GM20000 (cell line): ENCODE results near the gene WNK2.

ENCODE experiments used
- DNase-seq: peaks from one replicate; pipeline ENCODE4 v3.0.0; 2012; ENCODE audit warnings: low spot score
- TF ChIP-seq, protein P1 (sequence below): IDR thresholded peaks from 2 replicates; pipeline ENCODE4 v1.5.1; 2012; ENCODE audit warnings: mild to moderate bottlenecking, control low read depth; ENCODE audit errors: extremely low read depth, missing control alignments

The WNK2 gene

DNA sequence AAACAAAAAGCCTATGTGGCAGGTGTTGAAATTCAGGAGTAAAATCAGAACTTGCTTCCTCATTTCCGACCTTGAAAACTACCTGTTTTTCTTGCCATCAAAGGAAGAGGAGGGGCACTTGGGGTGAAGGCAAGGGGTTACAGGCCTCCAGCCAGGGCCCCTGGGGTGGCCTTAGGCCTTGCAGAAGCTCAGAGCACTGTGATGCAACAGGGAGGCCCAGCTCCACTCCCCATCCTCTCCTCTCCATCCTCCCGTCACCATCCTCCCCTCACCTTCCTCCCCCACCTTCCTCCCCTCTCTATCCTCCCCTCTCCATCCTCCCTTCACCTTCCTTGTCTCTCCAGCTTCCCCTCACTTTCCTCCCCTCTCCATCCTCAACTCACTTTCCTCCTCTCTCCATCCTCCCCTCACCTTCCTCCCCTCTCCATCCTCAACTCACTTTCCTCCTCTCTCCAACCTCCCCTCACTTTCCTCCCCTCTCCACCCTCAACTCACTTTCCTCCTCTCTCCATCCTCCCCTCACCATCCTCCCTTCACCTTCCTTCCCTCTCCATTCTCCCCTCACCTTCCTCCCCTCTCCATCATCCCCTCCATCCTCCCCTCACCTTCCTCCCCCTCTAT is 111.6 kb downstream of the WNK2 start:
- peak; percentile 47 for DNase-seq
- TF ChIP-seq, protein P1, sequence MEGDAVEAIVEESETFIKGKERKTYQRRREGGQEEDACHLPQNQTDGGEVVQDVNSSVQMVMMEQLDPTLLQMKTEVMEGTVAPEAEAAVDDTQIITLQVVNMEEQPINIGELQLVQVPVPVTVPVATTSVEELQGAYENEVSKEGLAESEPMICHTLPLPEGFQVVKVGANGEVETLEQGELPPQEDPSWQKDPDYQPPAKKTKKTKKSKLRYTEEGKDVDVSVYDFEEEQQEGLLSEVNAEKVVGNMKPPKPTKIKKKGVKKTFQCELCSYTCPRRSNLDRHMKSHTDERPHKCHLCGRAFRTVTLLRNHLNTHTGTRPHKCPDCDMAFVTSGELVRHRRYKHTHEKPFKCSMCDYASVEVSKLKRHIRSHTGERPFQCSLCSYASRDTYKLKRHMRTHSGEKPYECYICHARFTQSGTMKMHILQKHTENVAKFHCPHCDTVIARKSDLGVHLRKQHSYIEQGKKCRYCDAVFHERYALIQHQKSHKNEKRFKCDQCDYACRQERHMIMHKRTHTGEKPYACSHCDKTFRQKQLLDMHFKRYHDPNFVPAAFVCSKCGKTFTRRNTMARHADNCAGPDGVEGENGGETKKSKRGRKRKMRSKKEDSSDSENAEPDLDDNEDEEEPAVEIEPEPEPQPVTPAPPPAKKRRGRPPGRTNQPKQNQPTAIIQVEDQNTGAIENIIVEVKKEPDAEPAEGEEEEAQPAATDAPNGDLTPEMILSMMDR: no peak

DNA sequence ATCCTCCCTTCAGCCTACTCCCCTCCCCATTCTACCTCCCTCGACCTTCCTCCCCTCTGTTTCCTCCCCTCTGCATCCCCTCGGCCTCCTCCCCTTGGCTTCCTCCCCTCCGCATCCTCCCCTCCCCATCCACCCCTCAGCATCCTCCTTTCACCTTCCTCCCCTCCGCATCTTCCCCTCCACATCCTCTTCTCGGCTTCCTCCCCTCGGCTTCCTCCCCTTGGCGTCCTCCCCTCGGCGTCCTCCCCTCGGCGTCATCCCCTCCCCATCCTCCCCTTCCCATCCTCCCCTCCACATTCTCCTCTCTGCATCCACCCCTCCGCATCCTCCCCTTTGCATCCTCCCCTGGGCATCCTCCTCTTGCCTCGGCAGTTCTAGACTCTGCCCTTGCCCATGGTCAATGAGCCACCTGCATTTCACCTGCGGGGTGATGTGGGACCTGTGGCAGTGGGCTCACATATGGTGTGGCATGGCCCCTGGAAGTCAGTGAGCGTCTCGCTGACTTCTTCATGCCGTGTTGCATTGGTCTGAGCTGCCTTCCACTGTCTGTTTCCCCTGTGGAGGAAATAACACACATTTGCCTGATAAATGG is 113.0 kb downstream of the WNK2 start:
- TF ChIP-seq, protein P1: no peak
- peak; percentile 18 for DNase-seq

DNA sequence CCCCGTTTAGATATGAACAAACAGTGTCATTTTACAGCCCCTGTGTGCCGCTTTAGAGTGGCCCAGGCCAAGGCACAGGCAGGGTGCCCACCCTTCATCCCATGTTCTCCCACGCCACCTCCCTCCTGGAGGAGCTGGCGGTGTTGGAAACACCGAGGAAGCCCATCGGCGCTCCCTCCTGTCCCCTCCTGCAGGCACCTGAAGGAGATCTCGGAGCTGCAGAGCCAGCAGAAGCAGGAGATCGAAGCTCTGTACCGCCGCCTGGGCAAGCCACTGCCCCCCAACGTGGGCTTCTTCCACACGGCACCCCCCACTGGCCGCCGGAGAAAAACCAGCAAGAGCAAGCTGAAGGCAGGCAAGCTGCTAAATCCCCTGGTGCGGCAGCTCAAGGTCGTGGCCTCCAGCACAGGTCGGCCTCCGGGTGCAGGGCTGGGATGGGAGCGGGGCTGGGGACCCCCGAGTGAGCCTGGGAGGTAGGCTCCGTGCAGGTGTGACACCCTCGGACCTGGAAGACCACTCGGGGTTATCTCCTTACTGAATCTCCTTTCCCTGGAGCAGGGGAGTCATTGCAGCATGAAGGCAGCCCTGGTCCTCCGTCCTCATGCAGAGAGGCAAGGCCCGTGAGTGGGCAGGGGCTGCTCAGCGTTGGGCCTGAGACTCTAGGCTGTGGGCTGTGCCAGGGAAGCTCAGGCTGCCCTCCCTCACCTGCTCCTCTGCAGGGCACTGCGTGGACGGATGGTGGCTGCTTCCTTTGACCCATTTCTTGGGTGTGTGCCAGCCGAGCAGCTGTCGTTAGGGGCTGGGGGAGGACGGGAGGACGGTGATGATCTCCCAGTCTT is 113.9 kb downstream of the WNK2 start:
- DNase-seq: peak; percentile 15
- TF ChIP-seq, protein P1: no peak

DNA sequence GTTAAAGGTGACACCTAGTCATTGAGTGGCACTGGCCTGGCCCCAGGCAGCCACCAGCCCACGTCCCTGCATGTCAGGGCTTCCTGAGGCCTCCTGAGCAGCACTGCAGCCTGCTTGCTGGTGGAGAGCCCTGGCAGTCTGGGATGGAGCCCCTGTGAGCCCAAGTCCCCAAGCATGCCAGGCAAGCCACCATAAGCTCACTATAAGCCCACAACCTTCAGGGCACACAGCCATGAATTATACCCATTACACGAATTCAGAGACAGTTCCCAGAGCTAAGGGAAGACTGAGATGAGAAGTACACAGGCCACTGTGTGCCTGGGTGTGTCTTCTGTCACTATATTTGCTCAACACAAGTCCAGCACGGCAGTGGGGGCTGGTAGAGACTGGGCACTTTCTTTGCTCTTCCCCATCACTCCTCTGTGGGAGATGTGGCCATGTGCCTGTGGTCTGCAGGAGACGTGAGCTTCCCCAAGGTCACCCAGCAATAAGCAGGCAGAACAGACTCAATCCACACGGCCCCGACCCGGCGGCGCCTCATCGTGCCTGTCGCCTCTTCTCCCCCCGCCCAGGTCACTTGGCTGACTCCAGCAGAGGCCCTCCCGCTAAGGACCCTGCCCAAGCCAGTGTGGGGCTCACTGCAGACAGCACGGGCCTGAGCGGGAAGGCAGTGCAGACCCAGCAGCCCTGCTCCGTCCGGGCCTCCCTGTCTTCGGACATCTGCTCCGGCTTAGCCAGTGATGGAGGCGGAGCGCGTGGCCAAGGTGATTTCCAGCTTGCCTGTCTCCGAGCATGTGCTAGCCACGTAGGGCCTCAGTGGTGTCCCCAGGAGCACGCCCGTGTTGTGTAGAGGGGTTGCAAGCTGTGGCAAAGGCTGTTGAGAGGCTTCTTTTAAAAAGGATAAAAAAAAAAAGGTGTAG is 114.8 kb downstream of the WNK2 start:
- DNase-seq: peak; percentile 23
- TF ChIP-seq, protein P1: no peak

DNA sequence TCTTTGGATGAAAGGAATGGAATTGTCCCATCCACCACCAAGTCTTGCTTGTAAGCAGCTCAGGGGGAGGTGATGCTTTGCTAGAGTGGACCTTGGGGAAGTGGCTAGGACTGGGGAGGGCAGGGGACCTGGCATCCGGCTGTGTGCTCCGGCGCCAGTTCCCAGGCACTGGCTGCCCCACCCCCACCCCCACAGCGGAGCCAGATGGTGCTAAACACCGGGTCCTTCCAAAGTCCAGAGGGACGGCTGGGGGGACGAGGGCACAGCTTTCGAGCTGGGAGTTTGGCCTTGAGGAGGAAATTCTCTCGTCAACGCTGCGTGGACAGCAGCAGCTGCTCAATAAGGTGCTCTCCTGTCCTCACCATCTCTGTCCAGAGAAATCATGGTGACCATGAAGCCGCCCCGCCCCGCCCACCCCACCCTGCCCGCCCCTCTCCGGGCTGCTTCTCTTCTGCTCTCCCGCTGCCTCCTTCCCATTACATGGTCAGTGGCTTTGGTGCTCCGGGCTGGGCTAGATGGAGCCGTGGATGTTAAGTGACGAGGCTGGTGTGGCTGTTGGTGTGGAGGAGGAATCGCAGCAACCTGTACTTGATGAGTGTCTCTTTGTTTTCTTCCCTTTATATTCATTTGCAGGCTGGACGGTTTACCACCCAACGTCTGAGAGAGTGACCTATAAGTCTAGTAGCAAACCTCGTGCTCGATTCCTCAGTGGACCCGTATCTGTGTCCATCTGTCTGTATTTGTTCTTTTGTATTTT is 115.7 kb downstream of the WNK2 start:
- DNase-seq: peak; percentile 18
- TF ChIP-seq, protein P1: no peak

DNA sequence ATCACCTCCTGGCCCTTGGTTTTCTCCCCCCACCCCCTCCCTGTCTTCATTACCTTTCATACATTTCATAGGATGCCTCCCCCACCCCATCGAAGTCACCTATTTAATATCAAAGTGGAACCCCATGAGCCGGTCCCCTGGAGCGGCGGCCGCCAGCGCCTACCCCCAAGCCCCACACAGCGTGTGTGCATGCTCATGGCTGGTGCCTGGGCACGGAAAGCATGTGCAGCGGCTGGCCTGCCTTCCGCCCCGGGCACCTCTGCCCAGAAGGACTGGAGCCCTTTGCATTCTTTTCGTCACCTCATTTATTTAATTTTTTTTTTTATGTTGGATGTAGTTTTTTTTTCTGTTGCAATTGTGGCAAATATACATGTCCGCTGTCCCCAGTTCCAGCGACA is 116.2 kb downstream of the WNK2 start:
- no peak for DNase-seq
- TF ChIP-seq, protein P1: no peak
